IMR-90 (cell line): ENCODE results near the gene ADAM15. TPM values are rescaled to one million over a fixed set of nuclear protein-coding genes. Genes with fewer than 3 reads are reported as not detected.

ENCODE experiments used
- ATAC-seq: fragments of 200-7000 bp; cut with Tn5 transposase; 2 replicates; pipeline ENCODE4 v1.9.1; 2020; ENCODE audit warnings: low read depth, mild to moderate bottlenecking, moderate library complexity
- BruUV-seq: library from RNA; stranded (reverse); fragments of 400-500 nt; replicated peaks from 2 replicates; lab custom pipeline; 2021; lab: Mats Ljungman, UMichigan
- CTCF ChIA-PET: fragments of 300-600 bp; formaldehyde crosslinking; extraction: SDS; loops from one replicate; lab custom pipeline; 2021; ENCODE audit warnings: antibody characterized with exemption; lab: Yijun Ruan, JAX
- POLR2A ChIA-PET: fragments of 300-600 bp; sonication (Branson Sonifier 250); formaldehyde crosslinking; loops from one replicate; lab custom pipeline; 2022; ENCODE audit warnings: antibody characterized with exemption; ENCODE audit not compliant: unreplicated experiment; lab: Charles Lee
- DNase-seq: peaks from one replicate; pipeline ENCODE4 v3.0.0; 2013
- H2AFZ ChIP-seq: replicated peaks from 2 replicates; pipeline ENCODE3; 2013; ENCODE audit warnings: low read length, mild to moderate bottlenecking; ENCODE audit not compliant: poor library complexity
- H2AK5ac ChIP-seq: 2 replicates; pipeline ENCODE4 v1.6.1; 2013; ENCODE audit warnings: low read depth, low read length, inconsistent platforms
- H2AK9ac ChIP-seq: replicated peaks from 2 replicates; pipeline ENCODE3; 2013; ENCODE audit warnings: mild to moderate bottlenecking, low read depth, low read length, moderate library complexity; ENCODE audit not compliant: poor library complexity
- H2BK120ac ChIP-seq: 2 replicates; pipeline ENCODE4 v1.6.1; 2013; ENCODE audit warnings: low read depth, low read length, inconsistent platforms
- H2BK15ac ChIP-seq: 3 replicates; pipeline ENCODE4 v1.6.1; 2013; ENCODE audit warnings: low read depth, low read length, inconsistent platforms
- H2BK20ac ChIP-seq: 2 replicates; pipeline ENCODE4 v1.6.1; 2013; ENCODE audit warnings: low read depth, mild to moderate bottlenecking, inconsistent platforms, low read length, moderate library complexity
- H2BK5ac ChIP-seq: 2 replicates; pipeline ENCODE4 v1.6.1; 2013; ENCODE audit warnings: mild to moderate bottlenecking, low read depth, low read length, inconsistent platforms; ENCODE audit not compliant: poor library complexity, severe bottlenecking
- H3K14ac ChIP-seq: replicated peaks from 2 replicates; pipeline ENCODE4 v1.6.1; 2013; ENCODE audit warnings: low read depth, low read length, inconsistent platforms
- H3K18ac ChIP-seq: 2 replicates; pipeline ENCODE4 v1.6.1; 2013; ENCODE audit warnings: low read depth, low read length, control low read depth
- H3K23ac ChIP-seq: 2 replicates; pipeline ENCODE4 v1.6.1; 2013; ENCODE audit warnings: low read depth, low read length, inconsistent platforms
- H3K27ac ChIP-seq: 2 replicates; pipeline ENCODE4 v1.5.1; 2013; ENCODE audit warnings: mild to moderate bottlenecking, control low read depth, low read length; ENCODE audit not compliant: insufficient read depth
- H3K27me3 ChIP-seq: 2 replicates; pipeline ENCODE4 v1.6.1; 2013; ENCODE audit warnings: low read length; ENCODE audit not compliant: control insufficient read depth, insufficient read depth
- H3K36me3 ChIP-seq: 2 replicates; pipeline ENCODE4 v1.6.1; 2013; ENCODE audit warnings: low read length, mixed read lengths; ENCODE audit not compliant: control insufficient read depth, insufficient read depth
- H3K4ac ChIP-seq: 2 replicates; pipeline ENCODE4 v1.6.1; 2013; ENCODE audit warnings: low read depth, low read length, inconsistent platforms
- H3K4me1 ChIP-seq: 2 replicates; pipeline ENCODE4 v1.6.1; 2013; ENCODE audit warnings: low read length, mixed read lengths; ENCODE audit not compliant: control insufficient read depth, insufficient read depth
- H3K4me2 ChIP-seq: 2 replicates; pipeline ENCODE4 v1.6.1; 2013; ENCODE audit warnings: low read depth, mild to moderate bottlenecking, control low read depth, low read length, moderate library complexity
- H3K4me3 ChIP-seq: 2 replicates; pipeline ENCODE4 v1.5.1; 2013; ENCODE audit warnings: low read depth, mild to moderate bottlenecking, control low read depth, low read length, moderate library complexity; ENCODE audit not compliant: insufficient read depth
- H3K56ac ChIP-seq: 2 replicates; pipeline ENCODE4 v1.6.1; 2013; ENCODE audit warnings: low read length, inconsistent platforms; ENCODE audit not compliant: insufficient read depth; ENCODE audit errors: extremely low read depth
- H3K79me1 ChIP-seq, 2 experiments: 2 replicates each; pipeline ENCODE4 v1.6.1; 2013; ENCODE audit warnings: low read length in 2 of 2, inconsistent platforms in 1 of 2, low read depth in 1 of 2
- H3K9ac ChIP-seq: 2 replicates; pipeline ENCODE4 v1.6.1; 2013; ENCODE audit warnings: low read depth, low read length, control low read depth
- H3K9me1 ChIP-seq: 2 replicates; pipeline ENCODE4 v1.6.1; 2013; ENCODE audit warnings: low read length, inconsistent platforms; ENCODE audit not compliant: insufficient read depth
- H3K9me3 ChIP-seq: 2 replicates; pipeline ENCODE4 v1.6.1; 2013; ENCODE audit warnings: low read length; ENCODE audit not compliant: control insufficient read depth, insufficient read depth
- H4K20me1 ChIP-seq: 2 replicates; pipeline ENCODE4 v1.6.1; 2013; ENCODE audit warnings: low read length, inconsistent platforms; ENCODE audit not compliant: insufficient read depth
- H4K5ac ChIP-seq: 2 replicates; pipeline ENCODE4 v1.6.1; 2013; ENCODE audit warnings: mild to moderate bottlenecking, low read depth, low read length, control low read depth
- H4K8ac ChIP-seq, 2 experiments: 2 replicates each; pipeline ENCODE4 v1.6.1; 2013; ENCODE audit warnings: low read depth in 2 of 2, low read length in 2 of 2, control low read depth in 1 of 2, inconsistent platforms in 1 of 2
- H4K91ac ChIP-seq: 2 replicates; pipeline ENCODE4 v1.6.1; 2013; ENCODE audit warnings: low read depth, low read length, inconsistent platforms; ENCODE audit not compliant: insufficient read depth
- BHLHE40 ChIP-seq: fragments of 150-350 bp; IDR thresholded peaks from 2 replicates; pipeline ENCODE4 v1.6.1; 2016; ENCODE audit warnings: mild to moderate bottlenecking, low read depth, low read length
- CHD1 ChIP-seq: IDR thresholded peaks from 2 replicates; pipeline ENCODE4 v1.6.1; 2012; ENCODE audit warnings: low read depth, low read length, improper control_type of control experiment
- CTCF ChIP-seq: conservative IDR thresholded peaks from 2 replicates; pipeline ENCODE4 v1.5.1; 2012; ENCODE audit warnings: mild to moderate bottlenecking, low read depth, low read length, improper control_type of control experiment
- MAFK ChIP-seq: IDR thresholded peaks from 2 replicates; pipeline ENCODE4 v1.6.1; 2012; ENCODE audit warnings: low read depth, low read length, improper control_type of control experiment
- MAZ ChIP-seq: IDR thresholded peaks from 2 replicates; pipeline ENCODE4 v1.6.1; 2012; ENCODE audit warnings: low read depth, mild to moderate bottlenecking, low read length, improper control_type of control experiment, moderate library complexity, borderline replicate concordance
- MXI1 ChIP-seq: IDR thresholded peaks from 2 replicates; pipeline ENCODE4 v1.6.1; 2012; ENCODE audit warnings: low read depth, mild to moderate bottlenecking, low read length, moderate library complexity, borderline replicate concordance
- RAD21 ChIP-seq: IDR thresholded peaks from 2 replicates; pipeline ENCODE4 v1.6.1; 2012; ENCODE audit warnings: low read length, improper control_type of control experiment
- SMC3 ChIP-seq: fragments of 150-350 bp; IDR thresholded peaks from 2 replicates; pipeline ENCODE4 v1.6.1; 2016; ENCODE audit warnings: low read depth, mild to moderate bottlenecking, antibody characterized with exemption, low read length, moderate library complexity
- WGBS, 2 experiments: methylation state at CpG; one replicate each; pipeline versions ENCODE4 v1.1.5 to v1.1.7; 2013; ENCODE audit warnings: missing lambda C conversion rate in 2 of 2; ENCODE audit not compliant: insufficient read length in 1 of 2; ENCODE audit errors: extremely low coverage in 2 of 2; 5-methylcytosine and 5-hydroxymethylcytosine counted together
- dilution Hi-C: fragments of 300-500 bp; cut with HindIII; formaldehyde crosslinking; loops from one replicate; pipeline ENCODE4 v1.14.3; 2018; ENCODE audit warnings: low sequenced_read_pairs; ENCODE audit not compliant: unreplicated experiment
- in situ Hi-C: fragments of 300-500 bp; cut with MboI; formaldehyde crosslinking; loops from 3 replicates; pipeline ENCODE4 v1.14.3; 2019; ENCODE audit warnings: low sequenced_read_pairs, inconsistent platforms, mixed read lengths
- intact Hi-C: fragments of 100-400 bp; cut with micrococcal nuclease; formaldehyde crosslinking; loops from 2 replicates; pipeline ENCODE4 v1.10.0; 2022
- polyA plus RNA-seq, 3 experiments: library from polyadenylated mRNA; depleted of rRNA; stranded (reverse); fragments of >200 nt; gene quantifications; 2 replicates each; pipeline ENCODE4 v1.2.3, GENCODE V29; 2012; ENCODE audit warnings: low replicate concordance in 1 of 3
- total RNA-seq: library from RNA; depleted of rRNA; stranded (reverse); fragments of >200 nt; gene quantifications from 2 replicates; pipeline ENCODE4 v1.2.3, GENCODE V29; 2012

Gene ADAM15
- total and polyA plus RNA-seq, 2 of the 4 experiments (the other 2 are of a cell fraction), result 25.6 to 52.4 TPM

GRCh38 chr1:155001675-155002463 is 49.2 kb upstream of the ADAM15 start:
- H3K79me1 ChIP-seq, result peaks cover 14 to 59% of the 10 kb centered on the region in 2 experiments
- H4K91ac ChIP-seq, result peak overlapping the region; percentile 94
- H3K14ac ChIP-seq, result peak overlapping the region; percentile 87
- H3K36me3 ChIP-seq, result no peaks in the 10 kb centered on the region; the same call in none of the 2 replicates
- no TSS peak for BruUV-seq
- intact Hi-C loops, result loop anchor here (1.0 to 5.0 kb wide), 3 partner anchors 30 to 65 kb away; partner anchors contain the start of genes ADAM15 and PMVK
- in situ Hi-C loops, result no loop called here
- peak overlapping the region; percentile 87 for H3K4ac ChIP-seq
- dilution Hi-C loops, result no loop called here
- peak overlapping the region; percentile 97 for H3K4me2 ChIP-seq
- H3K9ac ChIP-seq, result peak overlapping the region; percentile 89
- H4K8ac ChIP-seq, result peak overlapping the region; percentile 11 to 92; a peak in 3 of 4 replicates
- peak overlapping the region; percentile 47; the same call in 1 of the 2 replicates for H3K56ac ChIP-seq
- H3K23ac ChIP-seq, result peak overlapping the region; percentile 97
- TF ChIP-seq BHLHE40, result peak; percentile 94
- TF ChIP-seq CHD1, result no peak
- TF ChIP-seq MAFK, result no peak
- TF ChIP-seq CTCF, result peak; percentile 50
- TF ChIP-seq SMC3, result 0 out of 2 replicates have a peak, but pooled peaks have one; percentile 1
- TF ChIP-seq MAZ, result peak; percentile 95
- TF ChIP-seq RAD21, result 0 out of 2 replicates have a peak, but pooled peaks have one; percentile 11
- TF ChIP-seq MXI1, result peak; percentile 12; the same call in 1 of the 2 replicates
- peak overlapping the region; percentile 96 for H3K18ac ChIP-seq
- H2BK15ac ChIP-seq, result peak overlapping the region; percentile 95; the same call in 2 of the 3 replicates
- no peaks in the 10 kb centered on the region for H3K9me3 ChIP-seq
- H3K9me1 ChIP-seq, result peaks cover 12% of the 10 kb centered on the region
- H2BK5ac ChIP-seq, result peak overlapping the region; percentile 94
- H2BK20ac ChIP-seq, result peak overlapping the region; percentile 70; the same call in 1 of the 2 replicates
- H2AFZ ChIP-seq, result peak overlapping the region; percentile 92
- H2BK120ac ChIP-seq, result peak overlapping the region; percentile 93
- peaks cover 21% of the 10 kb centered on the region for H3K4me1 ChIP-seq
- DNase-seq (peak; percentile 99), ATAC-seq (peak; percentile 84)
- H3K4me3 ChIP-seq, result peak overlapping the region; percentile 75
- H4K20me1 ChIP-seq, result no peaks in the 10 kb centered on the region
- ChIA-PET POLR2A (no interaction called here), CTCF (interaction anchor here (0.9 kb wide), 1 partner anchor 31 kb away, joined by 4 read pairs; the partner anchor contains the start of gene SHC1)
- peak overlapping the region; percentile 99 for H3K27ac ChIP-seq
- H4K5ac ChIP-seq, result peak overlapping the region; percentile 89; the same call in 1 of the 2 replicates
- H2AK5ac ChIP-seq, result peak overlapping the region; percentile 97
- 0% methylated on average over 8 of the region's 38 CpGs; no CpG with 5 or more reads in 1 of the 2 experiments for WGBS, 2 experiments
- no peaks in the 10 kb centered on the region for H3K27me3 ChIP-seq
- H2AK9ac ChIP-seq, result peak overlapping the region; percentile 99
